Measurements from ENCODE around the gene CDC42EP2.

CDC42EP2 gene

GRCh38 chr11:65314501-65315203 is at the start of gene CDC42EP2:
Gene CDC42EP2 (plus strand): TSS chr11:65314866. CDS start chr11:65320899, 6,033 bp downstream.
- peak; percentile 66 for DNase-seq (ENCODE audit: low read depth)

GRCh38 chr11:65266210-65266609 is 48.5 kb upstream of the CDC42EP2 start:
- no peak for DNase-seq (ENCODE audit: low read depth)

GRCh38 chr11:65274735-65275682 is 39.7 kb upstream of the CDC42EP2 start:
- no peak for DNase-seq (ENCODE audit: low read depth)

GRCh38 chr11:65275906-65276305 is 38.8 kb upstream of the CDC42EP2 start:
- DNase-seq (ENCODE audit: low read depth) = no peak

- no peak for DNase-seq (ENCODE audit: low read depth)
Measured at GRCh38 chr11:65277631-65278277, 36.9 kb upstream of the CDC42EP2 start.

GRCh38 chr11:65278356-65278755 is 36.3 kb upstream of the CDC42EP2 start:
- DNase-seq (ENCODE audit: low read depth) = no peak

GRCh38 chr11:65279279-65279678 is 35.4 kb upstream of the CDC42EP2 start:
- no peak for DNase-seq (ENCODE audit: low read depth)

- DNase-seq (ENCODE audit: low read depth) = peak; percentile 9
Measured at GRCh38 chr11:65279741-65280440, 34.8 kb upstream of the CDC42EP2 start.

- DNase-seq (ENCODE audit: low read depth) = no peak
Measured at GRCh38 chr11:65280646-65281045, 34.0 kb upstream of the CDC42EP2 start.

GRCh38 chr11:65286686-65287085 is 28.0 kb upstream of the CDC42EP2 start:
- DNase-seq (ENCODE audit: low read depth) = no peak

- no peak for DNase-seq (ENCODE audit: low read depth)
Measured at GRCh38 chr11:65287601-65288000, 27.1 kb upstream of the CDC42EP2 start.

- DNase-seq (ENCODE audit: low read depth) = no peak
Measured at GRCh38 chr11:65288706-65289536, 25.7 kb upstream of the CDC42EP2 start.

- no peak for DNase-seq (ENCODE audit: low read depth)
Measured at GRCh38 chr11:65290448-65291165, 24.1 kb upstream of the CDC42EP2 start.

GRCh38 chr11:65291613-65292012 is 23.1 kb upstream of the CDC42EP2 start:
- DNase-seq (ENCODE audit: low read depth) = no peak

GRCh38 chr11:65292890-65293289 is 21.8 kb upstream of the CDC42EP2 start:
- no peak for DNase-seq (ENCODE audit: low read depth)

- no peak for DNase-seq (ENCODE audit: low read depth)
Measured at GRCh38 chr11:65293909-65294381, 20.7 kb upstream of the CDC42EP2 start.

GRCh38 chr11:65295001-65295400 is 19.7 kb upstream of the CDC42EP2 start:
- DNase-seq (ENCODE audit: low read depth) = no peak

- DNase-seq (ENCODE audit: low read depth) = no peak
Measured at GRCh38 chr11:65295571-65296341, 18.9 kb upstream of the CDC42EP2 start.

- DNase-seq (ENCODE audit: low read depth) = no peak
Measured at GRCh38 chr11:65297026-65297672, 17.5 kb upstream of the CDC42EP2 start.

Measured in stimulated activated CD8-positive, alpha-beta memory T cell treated with anti-CD3 and anti-CD28 coated beads, Interleukin-4, amount 100 ng/mL, for 24 hours (primary cell).